OCI-LY7 (cell line): ENCODE results near the gene CAPNS1. TPM values are rescaled to one million over a fixed set of nuclear protein-coding genes. Genes with fewer than 3 reads are reported as not detected.
A peak's percentile ranks its signal among the peaks of the same experiment; 100 is the strongest.

Experiments
- BruUV-seq: library from RNA; stranded (reverse); fragments of 400-500 nt; replicated peaks from 2 replicates; lab custom pipeline; 2021; lab: Mats Ljungman, UMichigan
- CTCF ChIA-PET: fragments of 300-600 bp; sonication (Branson Sonifier 250); formaldehyde crosslinking; loops from one replicate; lab custom pipeline; 2022; ENCODE audit warnings: antibody characterized with exemption; ENCODE audit not compliant: unreplicated experiment; lab: Charles Lee
- POLR2A ChIA-PET: fragments of 300-600 bp; sonication (Branson Sonifier 250); formaldehyde crosslinking; loops from one replicate; lab custom pipeline; 2022; ENCODE audit warnings: antibody characterized with exemption; lab: Charles Lee
- DNase-seq: peaks from one replicate; pipeline ENCODE4 v3.0.0-alpha.2; 2015; ENCODE audit warnings: low spot score
- H2AFZ ChIP-seq: fragments of 200-600 bp; sonication (generic), shearing (Covaris generic); 2 replicates; pipeline ENCODE4 v1.6.1; 2014; ENCODE audit warnings: mild to moderate bottlenecking, antibody characterized with exemption, low read length, moderate library complexity
- H3K27ac ChIP-seq: fragments of 200-600 bp; sonication (generic); 2 replicates; pipeline ENCODE4 v1.5.1; 2014; ENCODE audit warnings: mixed run types, low read depth, mild to moderate bottlenecking, moderate library complexity, low read length, inconsistent platforms; ENCODE audit not compliant: poor library complexity, severe bottlenecking
- H3K36me3 ChIP-seq: fragments of 200-600 bp; sonication (generic); 2 replicates; pipeline ENCODE4 v1.6.1; 2014; ENCODE audit warnings: mild to moderate bottlenecking, antibody characterized with exemption, low read length, moderate library complexity, mixed read lengths; ENCODE audit not compliant: insufficient read depth
- H3K4me1 ChIP-seq: fragments of 200-600 bp; sonication (generic); 2 replicates; pipeline ENCODE4 v1.5.1; 2014; ENCODE audit warnings: mild to moderate bottlenecking, low read length; ENCODE audit not compliant: insufficient read depth, poor library complexity, severe bottlenecking
- H3K4me2 ChIP-seq: fragments of 200-600 bp; sonication (generic); 2 replicates; pipeline ENCODE4 v1.6.1; 2014; ENCODE audit warnings: mild to moderate bottlenecking, low read length
- H3K4me3 ChIP-seq: fragments of 200-600 bp; sonication (generic); 2 replicates; pipeline ENCODE4 v1.5.1; 2014; ENCODE audit warnings: mild to moderate bottlenecking, low read depth, low read length; ENCODE audit not compliant: poor library complexity, severe bottlenecking
- H3K79me2 ChIP-seq: fragments of 200-600 bp; sonication (generic); 2 replicates; pipeline ENCODE4 v1.6.1; 2016; ENCODE audit warnings: low read depth, mild to moderate bottlenecking, low read length, moderate library complexity, mixed read lengths; ENCODE audit not compliant: insufficient read depth
- H3K9me2 ChIP-seq: fragments of 200-600 bp; sonication (generic); 2 replicates; pipeline ENCODE4 v1.6.1; 2016; ENCODE audit warnings: mild to moderate bottlenecking, low read length, mixed read lengths; ENCODE audit not compliant: insufficient read depth
- H3K9me3 ChIP-seq: fragments of 200-600 bp; sonication (generic); 2 replicates; pipeline ENCODE4 v1.6.1; 2014; ENCODE audit warnings: mild to moderate bottlenecking, mixed run types, low read length, mixed read lengths
- H4K20me1 ChIP-seq: fragments of 200-600 bp; sonication (generic); 2 replicates; pipeline ENCODE4 v1.6.1; 2014; ENCODE audit warnings: mild to moderate bottlenecking, antibody characterized with exemption, low read length, moderate library complexity, mixed read lengths; ENCODE audit not compliant: insufficient read depth
- EZH2phosphoT487 ChIP-seq: fragments of 200-600 bp; sonication (generic); IDR thresholded peaks from 2 replicates; pipeline ENCODE4 v1.6.1; 2018; ENCODE audit warnings: low read depth, borderline replicate concordance, mild to moderate bottlenecking, mixed run types, antibody characterized with exemption, low read length, moderate library complexity, mixed read lengths
- intact Hi-C: fragments of 100-400 bp; cut with micrococcal nuclease; formaldehyde crosslinking; loops from one replicate; pipeline ENCODE4 v1.10.0; 2022; ENCODE audit not compliant: unreplicated experiment
- total RNA-seq, 2 experiments: library from RNA; depleted of rRNA in 1 of 2; stranded (reverse); fragments of >200 nt in 1 of 2; shearing (Covaris generic) in 1 of 2; gene quantifications; 2 replicates each; pipeline ENCODE4 v1.2.3, GENCODE V29; 2014 to 2022
- TF ChIP-seq, protein P1 (sequence below): fragments of 200-600 bp; sonication (generic); conservative IDR thresholded peaks from 2 replicates; pipeline ENCODE4 v1.5.1; 2014; ENCODE audit warnings: mild to moderate bottlenecking, antibody characterized with exemption, low read length, moderate library complexity, mixed read lengths

Gene CAPNS1
- total RNA-seq, 2 experiments from 2014 or later = 166 to 339 TPM

DNA sequence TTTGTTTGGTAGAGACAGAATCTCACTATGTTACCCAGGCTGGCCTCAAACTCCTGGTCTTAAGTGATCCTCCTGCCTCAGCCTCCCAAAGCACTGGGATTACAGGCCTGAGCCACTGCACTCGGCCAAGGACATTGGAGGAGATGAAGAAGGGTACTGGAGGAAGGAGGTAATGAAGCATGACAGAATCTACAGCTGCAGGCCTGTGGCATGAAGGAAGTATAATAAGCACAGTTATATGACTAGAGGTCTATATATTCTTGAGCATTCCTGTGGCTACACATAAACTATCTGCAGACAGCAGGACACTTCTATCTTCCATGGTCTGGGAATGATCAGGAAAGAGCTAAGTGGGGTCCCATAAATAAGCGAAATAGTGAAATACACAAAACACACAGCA lies 56.4 kb downstream of the CAPNS1 start:
- BruUV-seq = no TSS peak
- H4K20me1 ChIP-seq = no peaks in the 10 kb centered on the region
- peaks cover 10% of the 10 kb centered on the region for H3K4me1 ChIP-seq
- ChIA-PET CTCF (no interaction called here), POLR2A (interaction anchor here (1.3 kb wide), 1 partner anchor 68 kb away, joined by 3 read pairs; no protein-coding TSS in a partner anchor)
- H3K9me3 ChIP-seq = no peaks in the 10 kb centered on the region
- no peaks in the 10 kb centered on the region for H3K9me2 ChIP-seq
- intact Hi-C loops = no loop called here
- no peaks in the 10 kb centered on the region for H3K36me3 ChIP-seq
- no peak overlapping the region for H2AFZ ChIP-seq
- peak; percentile 55 for DNase-seq
- H3K4me3 ChIP-seq = no peak overlapping the region
- H3K27ac ChIP-seq = no peak overlapping the region
- no peaks in the 10 kb centered on the region for H3K79me2 ChIP-seq
- H3K4me2 ChIP-seq = peak overlapping the region; percentile 16; the same call in 1 of the 2 replicates
- TF ChIP-seq, protein P1, sequence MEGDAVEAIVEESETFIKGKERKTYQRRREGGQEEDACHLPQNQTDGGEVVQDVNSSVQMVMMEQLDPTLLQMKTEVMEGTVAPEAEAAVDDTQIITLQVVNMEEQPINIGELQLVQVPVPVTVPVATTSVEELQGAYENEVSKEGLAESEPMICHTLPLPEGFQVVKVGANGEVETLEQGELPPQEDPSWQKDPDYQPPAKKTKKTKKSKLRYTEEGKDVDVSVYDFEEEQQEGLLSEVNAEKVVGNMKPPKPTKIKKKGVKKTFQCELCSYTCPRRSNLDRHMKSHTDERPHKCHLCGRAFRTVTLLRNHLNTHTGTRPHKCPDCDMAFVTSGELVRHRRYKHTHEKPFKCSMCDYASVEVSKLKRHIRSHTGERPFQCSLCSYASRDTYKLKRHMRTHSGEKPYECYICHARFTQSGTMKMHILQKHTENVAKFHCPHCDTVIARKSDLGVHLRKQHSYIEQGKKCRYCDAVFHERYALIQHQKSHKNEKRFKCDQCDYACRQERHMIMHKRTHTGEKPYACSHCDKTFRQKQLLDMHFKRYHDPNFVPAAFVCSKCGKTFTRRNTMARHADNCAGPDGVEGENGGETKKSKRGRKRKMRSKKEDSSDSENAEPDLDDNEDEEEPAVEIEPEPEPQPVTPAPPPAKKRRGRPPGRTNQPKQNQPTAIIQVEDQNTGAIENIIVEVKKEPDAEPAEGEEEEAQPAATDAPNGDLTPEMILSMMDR = no peak
- TF ChIP-seq EZH2phosphoT487 = no peak

DNA sequence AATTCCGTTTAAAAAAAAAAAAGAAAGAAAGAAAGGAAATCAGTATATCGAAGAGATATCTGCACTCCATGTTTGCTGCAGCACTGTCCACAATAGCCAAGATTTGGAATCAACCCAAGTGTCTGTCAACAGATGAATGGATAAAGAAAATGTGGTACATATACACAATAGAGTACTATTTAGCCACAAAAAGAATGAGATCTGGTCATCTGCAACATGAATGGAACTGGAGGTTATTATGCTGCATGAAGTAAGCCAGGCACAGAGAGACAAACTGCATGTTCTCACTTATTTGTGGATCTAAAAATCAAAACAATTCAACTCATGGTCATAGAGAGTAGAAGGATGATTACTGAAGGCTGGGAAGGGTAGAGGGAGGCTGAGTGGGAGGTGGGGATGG lies 58.3 kb downstream of the CAPNS1 start:
- DNase-seq = no peak
- Histone ChIP-seq H3K4me3 (no peak overlapping the region), H3K36me3 (no peaks in the 10 kb centered on the region), H3K4me1 (peaks cover 10% of the 10 kb centered on the region), H3K4me2 (no peak overlapping the region), H2AFZ (no peak overlapping the region), H3K27ac (no peak overlapping the region), H3K9me2 (no peaks in the 10 kb centered on the region), H3K9me3 (no peaks in the 10 kb centered on the region), H4K20me1 (no peaks in the 10 kb centered on the region), H3K79me2 (no peaks in the 10 kb centered on the region)
- ChIA-PET POLR2A (interaction anchor here (1.2 kb wide), 1 partner anchor 16 kb away, joined by 3 read pairs; the partner anchor contains the start of gene ZNF565), CTCF (no interaction called here)
- no peak for TF ChIP-seq EZH2phosphoT487
- TF ChIP-seq, protein P1 = no peak
- BruUV-seq = no TSS peak
- intact Hi-C loops = no loop called here

Other genes starting within 250 kb of the CAPNS1 start
- gene NFKBID, start 239.5 kb upstream of the CAPNS1 start, total RNA-seq (2014; rRNA removed; shearing (Covaris generic)) = 48.6 and 57.4 TPM in 2 replicates
- 40.5 and 42.6 TPM in 2 replicates for gene NFKBID, start 239.5 kb upstream of the CAPNS1 start, total RNA-seq (2022)
- 8.1 and 15.0 TPM in 2 replicates for gene HCST, start 237.5 kb upstream of the CAPNS1 start, total RNA-seq (2014; rRNA removed; shearing (Covaris generic))
- gene HCST, start 237.5 kb upstream of the CAPNS1 start, total RNA-seq (2022) = 25.2 and 36.0 TPM in 2 replicates
- not detected in 2 replicates for gene TYROBP, start 231.8 kb upstream of the CAPNS1 start, total RNA-seq (2014; rRNA removed; shearing (Covaris generic))
- gene TYROBP, start 231.8 kb upstream of the CAPNS1 start, total RNA-seq (2022) = not detected in 2 replicates
- 2.8 and 3.1 TPM in 2 replicates for gene LRFN3, start 203.7 kb upstream of the CAPNS1 start, total RNA-seq (2014; rRNA removed; shearing (Covaris generic))
- 3.4 and 6.0 TPM in 2 replicates for gene LRFN3, start 203.7 kb upstream of the CAPNS1 start, total RNA-seq (2022)
- gene SDHAF1, start 144.9 kb upstream of the CAPNS1 start, total RNA-seq (2014; rRNA removed; shearing (Covaris generic)) = 52.6 and 60.9 TPM in 2 replicates
- 24.2 and 26.1 TPM in 2 replicates for gene SDHAF1, start 144.9 kb upstream of the CAPNS1 start, total RNA-seq (2022)
- 0.26 and 2.7 TPM in 2 replicates for gene SYNE4, start 131.3 kb upstream of the CAPNS1 start, total RNA-seq (2014; rRNA removed; shearing (Covaris generic))
- 3.1 and 4.5 TPM in 2 replicates for gene SYNE4, start 131.3 kb upstream of the CAPNS1 start, total RNA-seq (2022)
- 19.5 and 29.0 TPM in 2 replicates for gene ALKBH6, start 125.9 kb upstream of the CAPNS1 start, total RNA-seq (2014; rRNA removed; shearing (Covaris generic))
- gene ALKBH6, start 125.9 kb upstream of the CAPNS1 start, total RNA-seq (2022) = 28.7 and 38.2 TPM in 2 replicates
- gene CLIP3, start 107.2 kb upstream of the CAPNS1 start, total RNA-seq (2014; rRNA removed; shearing (Covaris generic)) = 0.66 TPM in 1 of 2 replicates, not detected in the other
- gene CLIP3, start 107.2 kb upstream of the CAPNS1 start, total RNA-seq (2022) = 2.4 and 2.6 TPM in 2 replicates
- gene THAP8, start 85.8 kb upstream of the CAPNS1 start, total RNA-seq (2014; rRNA removed; shearing (Covaris generic)) = 4.9 and 7.3 TPM in 2 replicates
- 7.3 and 7.5 TPM in 2 replicates for gene THAP8, start 85.8 kb upstream of the CAPNS1 start, total RNA-seq (2022)
- gene WDR62, start 85.2 kb upstream of the CAPNS1 start, total RNA-seq (2014; rRNA removed; shearing (Covaris generic)) = 39.0 and 44.5 TPM in 2 replicates
- 60.2 and 65.4 TPM in 2 replicates for gene WDR62, start 85.2 kb upstream of the CAPNS1 start, total RNA-seq (2022)
- gene OVOL3, start 28.9 kb upstream of the CAPNS1 start, total RNA-seq (2014; rRNA removed; shearing (Covaris generic)) = not detected in 2 replicates
- gene OVOL3, start 28.9 kb upstream of the CAPNS1 start, total RNA-seq (2022) = not detected in 2 replicates
- gene POLR2I, start 25.2 kb upstream of the CAPNS1 start, total RNA-seq (2014; rRNA removed; shearing (Covaris generic)) = 149 and 151 TPM in 2 replicates
- gene POLR2I, start 25.2 kb upstream of the CAPNS1 start, total RNA-seq (2022) = 76.0 and 78.6 TPM in 2 replicates
- gene TBCB, start 24.6 kb upstream of the CAPNS1 start, total RNA-seq (2014; rRNA removed; shearing (Covaris generic)) = 198 and 200 TPM in 2 replicates
- 133 and 136 TPM in 2 replicates for gene TBCB, start 24.6 kb upstream of the CAPNS1 start, total RNA-seq (2022)
- not detected in 2 replicates for gene COX7A1, start 12.4 kb downstream of the CAPNS1 start, total RNA-seq (2014; rRNA removed; shearing (Covaris generic))
- not detected in 2 replicates for gene COX7A1, start 12.4 kb downstream of the CAPNS1 start, total RNA-seq (2022)
- 2.1 and 2.8 TPM in 2 replicates for gene ZNF565, start 74.6 kb downstream of the CAPNS1 start, total RNA-seq (2014; rRNA removed; shearing (Covaris generic))
- gene ZNF565, start 74.6 kb downstream of the CAPNS1 start, total RNA-seq (2022) = 3.2 and 4.0 TPM in 2 replicates
- gene ZNF146, start 75.0 kb downstream of the CAPNS1 start, total RNA-seq (2014; rRNA removed; shearing (Covaris generic)) = 67.4 and 69.4 TPM in 2 replicates
- 85.1 and 86.3 TPM in 2 replicates for gene ZNF146, start 75.0 kb downstream of the CAPNS1 start, total RNA-seq (2022)
- 4.5 and 5.2 TPM in 2 replicates for gene ZFP14, start 239.1 kb downstream of the CAPNS1 start, total RNA-seq (2014; rRNA removed; shearing (Covaris generic))
- 6.2 and 7.9 TPM in 2 replicates for gene ZFP14, start 239.1 kb downstream of the CAPNS1 start, total RNA-seq (2022)